ENCODE results near the gene FAM241A. TPM values are rescaled to one million over a fixed set of nuclear protein-coding genes. Genes with fewer than 3 reads are reported as not detected.

The FAM241A gene
- total RNA-seq, 1 experiment from 2014 or later = 0.90 TPM

DNA sequence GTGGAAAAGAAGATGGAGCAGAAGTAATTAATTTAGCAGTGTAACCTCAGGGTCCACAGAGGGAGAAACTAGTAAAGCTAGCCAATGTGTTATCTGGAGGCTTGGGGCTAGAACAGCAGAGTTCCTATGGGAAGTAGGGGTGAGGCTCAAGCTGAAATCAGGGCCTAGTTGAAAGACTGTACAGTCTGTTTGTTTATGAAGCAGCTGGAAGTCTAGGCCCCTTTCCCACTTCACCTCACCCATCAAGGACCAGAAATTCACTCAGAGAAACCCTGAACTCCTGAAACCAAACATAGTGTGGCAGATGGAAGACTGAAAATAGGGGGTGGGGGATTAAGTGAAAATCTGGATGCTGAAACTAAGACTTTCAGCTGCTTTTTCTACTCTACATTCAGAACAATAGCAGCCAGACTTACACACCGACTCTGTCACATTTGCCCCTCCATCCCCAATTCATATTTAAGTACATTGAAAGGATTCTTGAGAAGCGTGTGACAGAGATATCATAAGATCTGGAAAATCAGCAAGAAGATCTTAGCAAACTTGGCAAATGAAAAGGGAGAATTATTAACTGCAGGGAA, 32.6 kb upstream of the FAM241A start:
- Histone ChIP-seq H3K27ac (ENCODE audit: low read length) (no peak overlapping the region), H3K27me3 (ENCODE audit: control insufficient read depth, insufficient read depth, low read length) (no peaks in the 10 kb centered on the region), H3K4me1 (ENCODE audit: control insufficient read depth, insufficient read depth, low read length) (no peaks in the 10 kb centered on the region), H3K4me3 (ENCODE audit: low read depth in 2 of 2, low read length in 2 of 2) (no peak overlapping the region), H3K36me3 (ENCODE audit: control insufficient read depth, insufficient read depth, low read length) (no peaks in the 10 kb centered on the region; the same call in 1 of the 2 replicates), H3K9me3 (ENCODE audit: control insufficient read depth, insufficient read depth, low read depth, low read length) (no peaks in the 10 kb centered on the region)
- intact Hi-C loops (cut with micrococcal nuclease; ENCODE audit: unreplicated experiment) (no loop called here), in situ Hi-C loops (cut with HindIII; ENCODE audit: low pct_unique_long_range_greater_than_20kb, low sequenced_read_pairs) (no loop called here)
- no TSS peak for BruUV-seq (replicated peaks)
- CTCF ChIA-PET = no interaction called here
- no peak for ATAC-seq
- DNase-seq (ENCODE audit: low read depth, low spot score) = no peak
- TF ChIP-seq, protein P1, sequence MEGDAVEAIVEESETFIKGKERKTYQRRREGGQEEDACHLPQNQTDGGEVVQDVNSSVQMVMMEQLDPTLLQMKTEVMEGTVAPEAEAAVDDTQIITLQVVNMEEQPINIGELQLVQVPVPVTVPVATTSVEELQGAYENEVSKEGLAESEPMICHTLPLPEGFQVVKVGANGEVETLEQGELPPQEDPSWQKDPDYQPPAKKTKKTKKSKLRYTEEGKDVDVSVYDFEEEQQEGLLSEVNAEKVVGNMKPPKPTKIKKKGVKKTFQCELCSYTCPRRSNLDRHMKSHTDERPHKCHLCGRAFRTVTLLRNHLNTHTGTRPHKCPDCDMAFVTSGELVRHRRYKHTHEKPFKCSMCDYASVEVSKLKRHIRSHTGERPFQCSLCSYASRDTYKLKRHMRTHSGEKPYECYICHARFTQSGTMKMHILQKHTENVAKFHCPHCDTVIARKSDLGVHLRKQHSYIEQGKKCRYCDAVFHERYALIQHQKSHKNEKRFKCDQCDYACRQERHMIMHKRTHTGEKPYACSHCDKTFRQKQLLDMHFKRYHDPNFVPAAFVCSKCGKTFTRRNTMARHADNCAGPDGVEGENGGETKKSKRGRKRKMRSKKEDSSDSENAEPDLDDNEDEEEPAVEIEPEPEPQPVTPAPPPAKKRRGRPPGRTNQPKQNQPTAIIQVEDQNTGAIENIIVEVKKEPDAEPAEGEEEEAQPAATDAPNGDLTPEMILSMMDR (IDR thresholded peaks at IDR 0.05) = no peak
- no peak for TF ChIP-seq SIN3A (IDR thresholded peaks at IDR 0.05; ENCODE audit: borderline replicate concordance, insufficient read depth, low read depth, low read length)
- no peak for TF ChIP-seq TCF7L2 (IDR thresholded peaks at IDR 0.05; ENCODE audit: low read depth, low read length)
- TF ChIP-seq POLR2AphosphoS5 (IDR thresholded peaks at IDR 0.05; ENCODE audit: low read depth, low read length) = no peak
- no peak for TF ChIP-seq REST (IDR thresholded peaks at IDR 0.05; ENCODE audit: insufficient read depth in 1 of 2, low read depth in 2 of 2, low read length in 1 of 2)
- POLR2A ChIA-PET = no interaction called here

DNA sequence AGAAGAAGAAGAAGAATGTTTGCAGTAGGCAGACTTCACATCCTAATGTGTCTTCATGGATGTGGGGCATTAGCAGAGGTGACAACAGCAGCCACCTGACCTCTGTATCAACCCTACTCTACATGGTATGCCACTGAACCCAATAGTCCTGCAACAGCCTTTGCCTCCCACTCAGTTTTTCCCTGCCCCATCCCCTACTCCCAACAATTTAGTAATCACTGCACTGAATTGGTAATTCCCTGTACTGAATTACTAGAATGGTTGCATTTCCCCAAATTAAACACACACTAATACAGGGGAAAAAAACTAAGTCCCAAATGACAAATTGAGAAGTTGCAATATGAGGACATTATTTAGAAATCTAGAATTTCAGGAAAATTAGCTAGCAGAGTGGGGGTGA, 31.4 kb upstream of the FAM241A start:
- DNase-seq (ENCODE audit: low read depth, low spot score) (no peak), ATAC-seq (no peak)
- CTCF ChIA-PET = no interaction called here
- Histone ChIP-seq H3K9me3 (ENCODE audit: control insufficient read depth, insufficient read depth, low read depth, low read length) (no peaks in the 10 kb centered on the region), H3K4me3 (ENCODE audit: low read depth in 2 of 2, low read length in 2 of 2) (no peak overlapping the region), H3K4me1 (ENCODE audit: control insufficient read depth, insufficient read depth, low read length) (no peaks in the 10 kb centered on the region), H3K27ac (ENCODE audit: low read length) (no peak overlapping the region), H3K36me3 (ENCODE audit: control insufficient read depth, insufficient read depth, low read length) (no peaks in the 10 kb centered on the region; the same call in 1 of the 2 replicates), H3K27me3 (ENCODE audit: control insufficient read depth, insufficient read depth, low read length) (no peaks in the 10 kb centered on the region)
- intact Hi-C loops (cut with micrococcal nuclease; ENCODE audit: unreplicated experiment) = no loop called here
- POLR2A ChIA-PET = interaction anchor here (0.5 kb wide), 1 partner anchor 152 kb away, joined by 3 read pairs; no protein-coding TSS in a partner anchor
- TF ChIP-seq SIN3A (IDR thresholded peaks at IDR 0.05; ENCODE audit: borderline replicate concordance, insufficient read depth, low read depth, low read length) = no peak
- TF ChIP-seq TCF7L2 (IDR thresholded peaks at IDR 0.05; ENCODE audit: low read depth, low read length) = no peak
- no peak for TF ChIP-seq POLR2AphosphoS5 (IDR thresholded peaks at IDR 0.05; ENCODE audit: low read depth, low read length)
- TF ChIP-seq, protein P1 (IDR thresholded peaks at IDR 0.05) = no peak
- TF ChIP-seq REST (IDR thresholded peaks at IDR 0.05; ENCODE audit: insufficient read depth in 1 of 2, low read depth in 2 of 2, low read length in 1 of 2) = no peak
- no TSS peak for BruUV-seq (replicated peaks)
- in situ Hi-C loops (cut with HindIII; ENCODE audit: low pct_unique_long_range_greater_than_20kb, low sequenced_read_pairs) = no loop called here

All from Panc1 (cell line).